HepG2 (cell line): ENCODE data around the gene MATR3. TPM values are rescaled to one million over a fixed set of nuclear protein-coding genes. Genes with fewer than 3 reads are reported as not detected.

Experiments
- ATAC-seq: fragments of 200-7000 bp; cut with Tn5 transposase; 3 replicates; pipeline ENCODE4 v1.9.1; 2020; ENCODE audit warnings: mild to moderate bottlenecking, moderate library complexity
- BruUV-seq: library from RNA; stranded (reverse); fragments of 400-500 nt; replicated peaks from 2 replicates; lab custom pipeline; 2021; lab: Mats Ljungman, UMichigan
- CTCF ChIA-PET: fragments of 300-600 bp; formaldehyde crosslinking; extraction: SDS; loops from one replicate; lab custom pipeline; 2021; ENCODE audit warnings: low total read pairs, inconsistent platforms, low intra/inter-chr PET ratio; lab: Yijun Ruan, JAX
- POLR2A ChIA-PET: fragments of 350-600 bp; sonication (Branson Sonifier 250); formaldehyde crosslinking; loops from one replicate; lab custom pipeline; 2020; ENCODE audit warnings: antibody characterized with exemption, inconsistent platforms; lab: Yijun Ruan, JAX
- DNase-seq: peaks from one replicate; pipeline ENCODE4 v3.0.0-alpha.2; 2015; ENCODE audit warnings: low spot score
- FAIRE-seq: peaks from 3 replicates; lab custom pipeline; 2011; peaks lifted over from hg19 to GRCh38; lab: Jason Lieb, UNC
- H2AFZ ChIP-seq: one replicate; pipeline ENCODE4 v1.6.1; 2011; ENCODE audit warnings: low read length, inconsistent platforms
- H3K27ac ChIP-seq: fragments of 300-600 bp; 3 replicates; pipeline ENCODE4 v1.8.0; 2011; ENCODE audit warnings: mixed run types, mild to moderate bottlenecking, mixed read lengths, low read length, inconsistent platforms; ENCODE audit not compliant: insufficient read depth; ENCODE audit errors: extremely low read length
- H3K27me3 ChIP-seq, 2 experiments: fragments of 200-600 bp in 1 of 2; 2 replicates in 1 of 2; 3 replicates in 1 of 2; pipeline versions ENCODE4 v1.6.0 to v1.8.0; 2011; ENCODE audit warnings: low read length in 2 of 2, mild to moderate bottlenecking in 2 of 2, moderate library complexity in 2 of 2, inconsistent platforms in 1 of 2; ENCODE audit not compliant: insufficient read depth in 2 of 2, control insufficient read depth in 1 of 2
- H3K36me3 ChIP-seq, 2 experiments: fragments of 200-600 bp in 1 of 2; replicated peaks in 1 of 2; 2 replicates in 1 of 2; 3 replicates in 1 of 2; pipeline versions ENCODE4 v1.5.1 to v1.8.0; 2011; ENCODE audit warnings: low read length in 2 of 2, inconsistent platforms in 1 of 2; ENCODE audit not compliant: insufficient read depth in 2 of 2, control insufficient read depth in 1 of 2
- H3K4me1 ChIP-seq: 2 replicates; pipeline ENCODE4 v1.5.1; 2012; ENCODE audit warnings: low read length, inconsistent platforms; ENCODE audit not compliant: insufficient read depth
- H3K4me2 ChIP-seq: 2 replicates; pipeline ENCODE4 v1.6.0; 2011; ENCODE audit warnings: low read depth, low read length, inconsistent platforms
- H3K4me3 ChIP-seq, 3 experiments: fragments of 200-600 bp in 1 of 3; sonication (generic), shearing (Covaris generic) in 1 of 3; replicated peaks in 1 of 3; 2 replicates each; pipeline ENCODE4 v1.5.1; 2011 to 2016; ENCODE audit warnings: low read length in 3 of 3, inconsistent platforms in 2 of 3, low read depth in 2 of 3, mild to moderate bottlenecking in 2 of 3, control low read depth in 1 of 3, mixed read lengths in 1 of 3; ENCODE audit not compliant: insufficient read depth in 1 of 3
- H3K79me2 ChIP-seq: one replicate; pipeline ENCODE4 v1.6.1; 2011; ENCODE audit warnings: low read length, inconsistent platforms; ENCODE audit not compliant: insufficient read depth
- H3K9ac ChIP-seq: 2 replicates; pipeline ENCODE4 v1.6.0; 2011; ENCODE audit warnings: mild to moderate bottlenecking, low read depth, low read length, inconsistent platforms; ENCODE audit not compliant: insufficient read depth
- H3K9me3 ChIP-seq: 2 replicates; pipeline ENCODE4 v1.5.1; 2012; ENCODE audit warnings: mild to moderate bottlenecking, low read length
- H4K20me1 ChIP-seq: 2 replicates; pipeline ENCODE4 v1.6.0; 2011; ENCODE audit warnings: inconsistent platforms, mild to moderate bottlenecking, low read length, moderate library complexity; ENCODE audit not compliant: insufficient read depth
- CBFB ChIP-seq: sonication (generic); formaldehyde crosslinking; IDR thresholded peaks from 2 replicates; pipeline ENCODE4 v1.4.0; 2020; ENCODE audit warnings: missing genetic modification reagents
- EHMT2 ChIP-seq: fragments of 200-600 bp; sonication (generic); IDR thresholded peaks from 2 replicates; pipeline ENCODE4 v1.7.0; 2017; ENCODE audit warnings: antibody characterized with exemption, low read depth, low read length, borderline replicate concordance
- HHEX ChIP-seq: IDR thresholded peaks from 2 replicates; pipeline ENCODE4 v1.6.1; 2016; ENCODE audit warnings: control low read depth
- KAT8 ChIP-seq: IDR thresholded peaks from 2 replicates; pipeline ENCODE4 v1.6.1; 2016; ENCODE audit warnings: missing genetic modification reagents, missing compliant biosample characterization
- LCORL ChIP-seq, 2 experiments: fragments of 450-650 bp in 1 of 2; sonication (generic) in 1 of 2; formaldehyde crosslinking in 1 of 2; IDR thresholded peaks; 2 replicates each; pipeline versions ENCODE4 v1.5.0 to v1.6.1; 2017 to 2020; ENCODE audit warnings: antibody characterized with exemption in 1 of 2, missing genetic modification reagents in 1 of 2
- TOPORS ChIP-seq: sonication (generic); formaldehyde crosslinking; IDR thresholded peaks from 2 replicates; pipeline ENCODE4 v1.8.0; 2023; ENCODE audit warnings: mild to moderate bottlenecking, missing genetic modification reagents
- ZEB1 ChIP-seq: IDR thresholded peaks from 2 replicates; pipeline ENCODE4 v1.6.1; 2012; ENCODE audit warnings: mild to moderate bottlenecking, low read depth, inconsistent platforms; ENCODE audit not compliant: insufficient replicate concordance
- ZNF33A ChIP-seq: sonication (generic); formaldehyde crosslinking; IDR thresholded peaks from 2 replicates; pipeline ENCODE4 v1.5.1; 2020; ENCODE audit warnings: missing genetic modification reagents, mild to moderate bottlenecking, moderate library complexity, borderline replicate concordance
- ZNF607 ChIP-seq: sonication (generic); formaldehyde crosslinking; IDR thresholded peaks from 2 replicates; pipeline ENCODE4 v1.5.1; 2020; ENCODE audit warnings: missing genetic modification reagents, mild to moderate bottlenecking, borderline replicate concordance
- WGBS: methylation state at CpG from one replicate; pipeline ENCODE4 v1.1.6; 2017; ENCODE audit warnings: low lambda C conversion rate; 5-methylcytosine and 5-hydroxymethylcytosine counted together
- in situ Hi-C: cut with HindIII; loops from 2 replicates; pipeline ENCODE4 v1.10.0; 2017; ENCODE audit warnings: low pct_unique_long_range_greater_than_20kb; ENCODE audit not compliant: extremely low pct_ligation_motif_present
- intact Hi-C: fragments of 100-400 bp; cut with micrococcal nuclease; formaldehyde crosslinking; loops from one replicate; pipeline ENCODE4 v1.10.0; 2022; ENCODE audit not compliant: unreplicated experiment
- polyA plus RNA-seq, 8 experiments: library from polyadenylated mRNA; depleted of rRNA in 3 of 8; stranded (reverse) in 7 of 8; unstranded in 1 of 8; fragments of >200 nt; fragmentation: Illumina TruSeq in 4 of 8; extraction: Trizol in 4 of 8; gene quantifications; 2 replicates each; pipeline versions ENCODE4 v1.2.1 to v1.2.3, GENCODE V29; 2011 to 2016; ENCODE audit warnings: low read depth in 4 of 8, missing spikeins in 1 of 8, mixed read lengths in 1 of 8; ENCODE audit not compliant: insufficient read depth in 1 of 8
- total RNA-seq, 5 experiments: library from RNA; depleted of rRNA; stranded (reverse); fragments of >200 nt; fragmentation: Illumina TruSeq; extraction: Trizol; gene quantifications; 2 replicates each; pipeline ENCODE4 v1.2.3, GENCODE V29; 2016; ENCODE audit warnings: low read depth in 1 of 5
- TF ChIP-seq, protein P1 (sequence below): sonication (generic); formaldehyde crosslinking; IDR thresholded peaks from 2 replicates; pipeline ENCODE4 v1.5.0; 2020; ENCODE audit warnings: mild to moderate bottlenecking, missing genetic modification reagents

MATR3 gene
- total and polyA plus RNA-seq, 2 of the 13 experiments (the other 11 are each of a cell fraction or from before 2014, with no cell fraction given) = 94.2 to 341 TPM

DNA sequence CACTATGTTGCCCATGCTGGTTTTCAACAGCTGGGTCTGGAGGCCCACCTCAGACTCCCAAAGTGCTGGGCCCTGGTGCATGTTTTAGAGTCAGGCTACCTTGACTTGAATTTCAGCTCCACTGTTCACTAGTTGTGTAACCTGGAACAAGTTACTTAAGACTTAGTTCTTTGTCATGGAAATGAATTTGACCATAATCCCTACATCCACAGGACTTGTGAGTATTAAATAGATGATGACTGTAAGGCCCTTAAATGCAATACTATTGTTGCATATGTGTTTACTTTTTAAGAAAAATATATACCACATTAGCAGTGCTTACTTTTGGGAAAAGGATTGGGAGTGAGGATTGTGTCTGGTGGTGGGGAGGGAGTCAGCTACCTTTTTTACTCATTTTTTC lies 64.5 kb downstream of the MATR3 start:
- Histone ChIP-seq H3K27me3 (no peaks in the 10 kb centered on the region), H3K36me3 (peaks cover 1 to 10% of the 10 kb centered on the region in 2 experiments), H3K4me2 (no peak overlapping the region), H3K27ac (no peak overlapping the region), H3K9ac (no peak overlapping the region), H3K4me1 (no peaks in the 10 kb centered on the region), H3K4me3 (no peak overlapping the region), H4K20me1 (peaks cover 76% of the 10 kb centered on the region), H2AFZ (no peak overlapping the region), H3K79me2 (peaks cover 82% of the 10 kb centered on the region), H3K9me3 (no peaks in the 10 kb centered on the region)
- ATAC-seq (no peak), FAIRE-seq (no peak), DNase-seq (no peak)
- in situ Hi-C loops (no loop called here), intact Hi-C loops (no loop called here)
- ChIA-PET CTCF (no interaction called here), POLR2A (interaction anchor here (1.0 kb wide), 2 partner anchors 9 to 10 kb away, joined by 3 to 4 read pairs; no protein-coding TSS in a partner anchor)
- no TSS peak for BruUV-seq
- TF ChIP-seq ZEB1 (no peak), ZNF607 (CRISPR knock-in tag) (no peak), KAT8 (CRISPR knock-in tag) (no peak), TOPORS (CRISPR knock-in tag) (no peak), HHEX (CRISPR knock-in tag) (no peak), ZNF33A (CRISPR knock-in tag) (no peak), CBFB (no peak), EHMT2 (no peak)

DNA sequence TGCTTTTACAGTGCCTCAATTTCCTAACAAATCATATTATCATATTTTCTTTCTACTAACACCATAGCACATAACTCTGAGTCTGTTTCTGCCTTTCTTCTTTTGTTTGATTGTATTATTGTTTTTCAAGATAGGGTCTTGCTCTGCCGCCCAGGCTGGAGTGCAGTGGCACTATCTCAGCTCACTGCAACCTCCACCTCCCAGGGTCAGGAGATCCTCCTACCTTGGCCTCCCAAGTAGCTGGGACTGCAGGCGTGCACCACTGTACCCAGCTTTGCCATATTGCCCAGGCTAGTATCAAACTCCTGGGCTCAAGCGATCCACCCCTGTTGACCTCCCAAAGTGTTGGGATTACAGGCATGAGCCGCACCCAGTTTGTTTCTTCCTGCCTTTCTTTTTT lies 66.8 kb downstream of the MATR3 start:
- Histone ChIP-seq H3K9me3 (no peaks in the 10 kb centered on the region), H3K9ac (no peak overlapping the region), H3K27me3 (no peaks in the 10 kb centered on the region), H4K20me1 (peaks cover 59% of the 10 kb centered on the region), H3K4me2 (no peak overlapping the region), H3K4me3 (no peak overlapping the region), H3K27ac (no peak overlapping the region), H3K4me1 (no peaks in the 10 kb centered on the region), H3K79me2 (peaks cover 61% of the 10 kb centered on the region), H3K36me3 (peaks cover 3 to 28% of the 10 kb centered on the region in 2 experiments), H2AFZ (no peak overlapping the region)
- 98% methylated on average over 4 of the region's 4 CpGs for WGBS
- in situ Hi-C loops (no loop called here), intact Hi-C loops (no loop called here)
- no peak for ATAC-seq
- ChIA-PET CTCF (no interaction called here), POLR2A (no interaction called here)
- no peak for DNase-seq
- FAIRE-seq = no peak
- TF ChIP-seq, protein P1, sequence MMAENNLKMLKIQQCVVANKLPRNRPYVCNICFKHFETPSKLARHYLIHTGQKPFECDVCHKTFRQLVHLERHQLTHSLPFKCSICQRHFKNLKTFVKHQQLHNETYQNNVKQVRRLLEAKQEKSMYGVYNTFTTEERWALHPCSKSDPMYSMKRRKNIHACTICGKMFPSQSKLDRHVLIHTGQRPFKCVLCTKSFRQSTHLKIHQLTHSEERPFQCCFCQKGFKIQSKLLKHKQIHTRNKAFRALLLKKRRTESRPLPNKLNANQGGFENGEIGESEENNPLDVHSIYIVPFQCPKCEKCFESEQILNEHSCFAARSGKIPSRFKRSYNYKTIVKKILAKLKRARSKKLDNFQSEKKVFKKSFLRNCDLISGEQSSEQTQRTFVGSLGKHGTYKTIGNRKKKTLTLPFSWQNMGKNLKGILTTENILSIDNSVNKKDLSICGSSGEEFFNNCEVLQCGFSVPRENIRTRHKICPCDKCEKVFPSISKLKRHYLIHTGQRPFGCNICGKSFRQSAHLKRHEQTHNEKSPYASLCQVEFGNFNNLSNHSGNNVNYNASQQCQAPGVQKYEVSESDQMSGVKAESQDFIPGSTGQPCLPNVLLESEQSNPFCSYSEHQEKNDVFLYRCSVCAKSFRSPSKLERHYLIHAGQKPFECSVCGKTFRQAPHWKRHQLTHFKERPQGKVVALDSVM (CRISPR knock-in tag) = peak; percentile 53; the same call in 1 of the 2 replicates
- TF ChIP-seq LCORL (IDR thresholded peaks at IDR 0.05) (no peak), LCORL (CRISPR knock-in tag; IDR thresholded peaks at IDR 0.05) (no peak)
- no TSS peak for BruUV-seq
